ENCODE results near the gene RNPEPL1.

RNPEPL1 gene

DNA sequence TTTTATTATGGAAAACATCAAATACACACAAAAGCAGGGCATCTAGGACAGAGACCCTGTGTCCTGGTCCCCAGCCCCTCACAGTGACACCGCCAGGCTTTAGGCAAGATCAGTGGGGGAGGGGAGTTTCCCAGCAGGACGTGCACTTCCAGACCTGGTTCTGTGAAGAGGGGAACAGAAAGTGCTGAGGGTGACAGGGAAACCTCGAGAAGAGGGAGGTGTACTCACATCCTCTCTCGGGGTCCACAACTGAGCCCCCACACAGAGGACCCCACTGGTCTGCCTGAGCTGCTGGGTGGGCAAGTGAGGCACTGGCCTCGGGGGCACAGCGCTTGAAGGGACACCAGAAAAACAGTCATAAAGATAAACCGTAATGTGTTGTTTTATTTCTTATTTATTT lies 52.6 kb downstream of the RNPEPL1 start:
- no peak for DNase-seq
- H2BK15ac ChIP-seq (replicated peaks; ENCODE audit: low read depth) = no peak overlapping the region
- no peak overlapping the region for H2BK5ac ChIP-seq (ENCODE audit: low read length)
- no peak overlapping the region for H3K4me3 ChIP-seq (ENCODE audit: low read length)
- WGBS (ENCODE audit: extremely low coverage, insufficient coverage, low lambda C conversion rate) = no CpG with 5 or more reads among the region's 7 CpGs
- H3K4ac ChIP-seq (ENCODE audit: low read depth, low read length) = no peak overlapping the region
- H3K23ac ChIP-seq (ENCODE audit: low read length) = no peak overlapping the region
- no peak overlapping the region for H3K18ac ChIP-seq (ENCODE audit: low read length)
- no peak overlapping the region for H3K4me2 ChIP-seq (ENCODE audit: low read length)
- no peaks in the 10 kb centered on the region for H3K27me3 ChIP-seq (ENCODE audit: insufficient read depth, low read length, poor library complexity)
- H3K9ac ChIP-seq (ENCODE audit: low read length) = no peak overlapping the region
- H2AK5ac ChIP-seq (ENCODE audit: low read length) = no peak overlapping the region
- no peaks in the 10 kb centered on the region for H3K79me2 ChIP-seq (ENCODE audit: control insufficient read depth, insufficient read depth, low read length)
- H2BK120ac ChIP-seq (ENCODE audit: low read depth, low read length) = no peak overlapping the region
- H4K8ac ChIP-seq (ENCODE audit: low read depth, low read length) = no peak overlapping the region
- no peaks in the 10 kb centered on the region for H3K36me3 ChIP-seq (ENCODE audit: control insufficient read depth, insufficient read depth, low read length)
- no peak overlapping the region for H4K5ac ChIP-seq (ENCODE audit: low read length)
- H3K56ac ChIP-seq (ENCODE audit: low read length) = no peak overlapping the region
- no peaks in the 10 kb centered on the region for H3K4me1 ChIP-seq (ENCODE audit: control insufficient read depth, low read depth, low read length)
- H3K79me1 ChIP-seq (ENCODE audit: low read length) = no peaks in the 10 kb centered on the region
- no peak overlapping the region for H3K27ac ChIP-seq (ENCODE audit: low read depth, low read length)

- Histone ChIP-seq H3K79me2 (ENCODE audit: control insufficient read depth, insufficient read depth, low read length) (no peaks in the 10 kb centered on the region), H3K23ac (ENCODE audit: low read length) (no peak overlapping the region), H4K5ac (ENCODE audit: low read length) (no peak overlapping the region), H4K8ac (ENCODE audit: low read depth, low read length) (no peak overlapping the region), H2AK5ac (ENCODE audit: low read length) (no peak overlapping the region), H3K4me2 (ENCODE audit: low read length) (no peak overlapping the region), H3K4ac (ENCODE audit: low read depth, low read length) (no peak overlapping the region), H3K27ac (ENCODE audit: low read depth, low read length) (no peak overlapping the region), H3K79me1 (ENCODE audit: low read length) (no peaks in the 10 kb centered on the region), H3K36me3 (ENCODE audit: control insufficient read depth, insufficient read depth, low read length) (no peaks in the 10 kb centered on the region), H3K9ac (ENCODE audit: low read length) (no peak overlapping the region), H2BK15ac (replicated peaks; ENCODE audit: low read depth) (no peak overlapping the region), H3K4me3 (ENCODE audit: low read length) (no peak overlapping the region), H2BK5ac (ENCODE audit: low read length) (no peak overlapping the region), H3K56ac (ENCODE audit: low read length) (no peak overlapping the region), H3K18ac (ENCODE audit: low read length) (no peak overlapping the region), H3K27me3 (ENCODE audit: insufficient read depth, low read length, poor library complexity) (no peaks in the 10 kb centered on the region), H3K4me1 (ENCODE audit: control insufficient read depth, low read depth, low read length) (no peaks in the 10 kb centered on the region), H2BK120ac (ENCODE audit: low read depth, low read length) (no peak overlapping the region)
- no CpG with 5 or more reads among the region's 9 CpGs for WGBS (ENCODE audit: extremely low coverage, insufficient coverage, low lambda C conversion rate)
- DNase-seq = no peak
Observed at GRCh38 chr2:240622060-240622411, 53.8 kb downstream of the RNPEPL1 start.

- Histone ChIP-seq H3K4me1 (ENCODE audit: control insufficient read depth, low read depth, low read length) (no peaks in the 10 kb centered on the region), H2BK5ac (ENCODE audit: low read length) (no peak overlapping the region), H3K79me1 (ENCODE audit: low read length) (no peaks in the 10 kb centered on the region), H3K79me2 (ENCODE audit: control insufficient read depth, insufficient read depth, low read length) (no peaks in the 10 kb centered on the region), H3K23ac (ENCODE audit: low read length) (no peak overlapping the region), H3K4ac (ENCODE audit: low read depth, low read length) (no peak overlapping the region), H3K4me2 (ENCODE audit: low read length) (no peak overlapping the region), H3K9ac (ENCODE audit: low read length) (no peak overlapping the region), H3K36me3 (ENCODE audit: control insufficient read depth, insufficient read depth, low read length) (no peaks in the 10 kb centered on the region), H3K27me3 (ENCODE audit: insufficient read depth, low read length, poor library complexity) (no peaks in the 10 kb centered on the region), H3K18ac (ENCODE audit: low read length) (no peak overlapping the region), H2AK5ac (ENCODE audit: low read length) (no peak overlapping the region), H3K27ac (ENCODE audit: low read depth, low read length) (no peak overlapping the region), H3K56ac (ENCODE audit: low read length) (no peak overlapping the region), H4K5ac (ENCODE audit: low read length) (no peak overlapping the region), H3K4me3 (ENCODE audit: low read length) (no peak overlapping the region), H2BK15ac (replicated peaks; ENCODE audit: low read depth) (no peak overlapping the region), H2BK120ac (ENCODE audit: low read depth, low read length) (no peak overlapping the region), H4K8ac (ENCODE audit: low read depth, low read length) (no peak overlapping the region)
- DNase-seq = no peak
- no CpG with 5 or more reads among the region's 37 CpGs for WGBS (ENCODE audit: extremely low coverage, insufficient coverage, low lambda C conversion rate)
Observed at GRCh38 chr2:240622531-240623235, 54.4 kb downstream of the RNPEPL1 start.

GRCh38 chr2:240623531-240624010 lies 55.3 kb downstream of the RNPEPL1 start:
- Histone ChIP-seq H3K27ac (ENCODE audit: low read depth, low read length) (no peak overlapping the region), H3K79me2 (ENCODE audit: control insufficient read depth, insufficient read depth, low read length) (no peaks in the 10 kb centered on the region), H3K4ac (ENCODE audit: low read depth, low read length) (no peak overlapping the region), H2BK120ac (ENCODE audit: low read depth, low read length) (no peak overlapping the region), H2BK15ac (replicated peaks; ENCODE audit: low read depth) (no peak overlapping the region), H3K18ac (ENCODE audit: low read length) (no peak overlapping the region), H3K56ac (ENCODE audit: low read length) (no peak overlapping the region), H2BK5ac (ENCODE audit: low read length) (no peak overlapping the region), H3K27me3 (ENCODE audit: insufficient read depth, low read length, poor library complexity) (no peaks in the 10 kb centered on the region), H3K79me1 (ENCODE audit: low read length) (no peaks in the 10 kb centered on the region), H3K9ac (ENCODE audit: low read length) (no peak overlapping the region), H2AK5ac (ENCODE audit: low read length) (no peak overlapping the region), H4K8ac (ENCODE audit: low read depth, low read length) (no peak overlapping the region), H4K5ac (ENCODE audit: low read length) (no peak overlapping the region), H3K36me3 (ENCODE audit: control insufficient read depth, insufficient read depth, low read length) (no peaks in the 10 kb centered on the region), H3K4me2 (ENCODE audit: low read length) (no peak overlapping the region), H3K4me3 (ENCODE audit: low read length) (no peak overlapping the region), H3K4me1 (ENCODE audit: control insufficient read depth, low read depth, low read length) (no peaks in the 10 kb centered on the region), H3K23ac (ENCODE audit: low read length) (no peak overlapping the region)
- no CpG with 5 or more reads among the region's 10 CpGs for WGBS (ENCODE audit: extremely low coverage, insufficient coverage, low lambda C conversion rate)
- DNase-seq = no peak

GRCh38 chr2:240624011-240624949 lies 56.0 kb downstream of the RNPEPL1 start:
- no peaks in the 10 kb centered on the region for H3K79me2 ChIP-seq (ENCODE audit: control insufficient read depth, insufficient read depth, low read length)
- no peaks in the 10 kb centered on the region for H3K27me3 ChIP-seq (ENCODE audit: insufficient read depth, low read length, poor library complexity)
- no peak overlapping the region for H2BK120ac ChIP-seq (ENCODE audit: low read depth, low read length)
- no peak overlapping the region for H3K23ac ChIP-seq (ENCODE audit: low read length)
- no peak overlapping the region for H3K18ac ChIP-seq (ENCODE audit: low read length)
- H3K36me3 ChIP-seq (ENCODE audit: control insufficient read depth, insufficient read depth, low read length) = no peaks in the 10 kb centered on the region
- no peak overlapping the region for H2BK15ac ChIP-seq (replicated peaks; ENCODE audit: low read depth)
- H4K8ac ChIP-seq (ENCODE audit: low read depth, low read length) = no peak overlapping the region
- H3K4ac ChIP-seq (ENCODE audit: low read depth, low read length) = no peak overlapping the region
- no peak for DNase-seq
- no peak overlapping the region for H3K4me2 ChIP-seq (ENCODE audit: low read length)
- H3K79me1 ChIP-seq (ENCODE audit: low read length) = no peaks in the 10 kb centered on the region
- no peaks in the 10 kb centered on the region for H3K4me1 ChIP-seq (ENCODE audit: control insufficient read depth, low read depth, low read length)
- H3K9ac ChIP-seq (ENCODE audit: low read length) = no peak overlapping the region
- H2BK5ac ChIP-seq (ENCODE audit: low read length) = no peak overlapping the region
- no peak overlapping the region for H3K27ac ChIP-seq (ENCODE audit: low read depth, low read length)
- H2AK5ac ChIP-seq (ENCODE audit: low read length) = no peak overlapping the region
- H3K4me3 ChIP-seq (ENCODE audit: low read length) = no peak overlapping the region
- no peak overlapping the region for H3K56ac ChIP-seq (ENCODE audit: low read length)
- WGBS (ENCODE audit: extremely low coverage, insufficient coverage, low lambda C conversion rate) = no CpG with 5 or more reads among the region's 24 CpGs
- no peak overlapping the region for H4K5ac ChIP-seq (ENCODE audit: low read length)
